Liver (tissue), 9 donors: Measurements from ENCODE around the gene TMEM129. TPM values are rescaled to one million over a fixed set of nuclear protein-coding genes. Genes with fewer than 3 reads are reported as not detected.

Experiments used
- DNase-seq: peaks from one replicate; pipeline ENCODE4 v3.0.0-alpha.2; 2017; ENCODE audit warnings: low spot score
- H3K27ac ChIP-seq, 2 donors: one replicate each; pipeline ENCODE4 v1.7.0; 2013; ENCODE audit warnings: inconsistent platforms in 2 of 2, low read length in 2 of 2, control low read depth in 1 of 2, low read depth in 1 of 2, mild to moderate bottlenecking in 1 of 2
- H3K27me3 ChIP-seq, 4 donors: one replicate each; pipeline versions ENCODE4 v1.6.1 to v1.7.0; 2013; ENCODE audit warnings: low read length in 3 of 4, inconsistent platforms in 1 of 4, mild to moderate bottlenecking in 1 of 4, moderate library complexity in 1 of 4; ENCODE audit not compliant: control insufficient read depth in 4 of 4, insufficient read depth in 4 of 4
- H3K36me3 ChIP-seq, 4 donors: one replicate each; pipeline versions ENCODE4 v1.6.1 to v1.7.0; 2013; ENCODE audit warnings: low read length in 3 of 4, mild to moderate bottlenecking in 3 of 4, low read depth in 1 of 4, moderate library complexity in 1 of 4; ENCODE audit not compliant: control insufficient read depth in 4 of 4, insufficient read depth in 3 of 4
- H3K4me1 ChIP-seq, 4 donors: one replicate each; pipeline versions ENCODE4 v1.6.1 to v1.7.0; 2013; ENCODE audit warnings: low read length in 3 of 4, mild to moderate bottlenecking in 3 of 4, moderate library complexity in 1 of 4; ENCODE audit not compliant: control insufficient read depth in 4 of 4, insufficient read depth in 4 of 4
- H3K4me3 ChIP-seq, 3 donors: one replicate each; pipeline versions ENCODE4 v1.6.1 to v1.7.0; 2013; ENCODE audit warnings: low read length in 3 of 3, control low read depth in 1 of 3, low read depth in 1 of 3, mild to moderate bottlenecking in 1 of 3
- H3K9ac ChIP-seq, 2 donors: one replicate each; pipeline ENCODE4 v1.7.0; 2013; ENCODE audit warnings: low read length in 2 of 2, mild to moderate bottlenecking in 2 of 2, moderate library complexity in 2 of 2, control low read depth in 1 of 2, low read depth in 1 of 2
- H3K9me3 ChIP-seq, 4 donors: one replicate each; pipeline versions ENCODE4 v1.6.1 to v1.7.0; 2013; ENCODE audit warnings: low read length in 3 of 4; ENCODE audit not compliant: control insufficient read depth in 4 of 4
- EGR1 ChIP-seq, 2 donors: IDR thresholded peaks; 2 replicates each; pipeline ENCODE4 v1.6.1; 2016 to 2018; ENCODE audit warnings: antibody characterized with exemption in 2 of 2, low read depth in 2 of 2
- FOXA1 ChIP-seq: IDR thresholded peaks from 2 replicates; pipeline ENCODE4 v1.6.1; 2016; ENCODE audit warnings: antibody characterized with exemption
- FOXA2 ChIP-seq: IDR thresholded peaks from 2 replicates; pipeline ENCODE4 v1.6.1; 2016; ENCODE audit warnings: antibody characterized with exemption
- HNF4A ChIP-seq, 2 donors: conservative IDR thresholded peaks; 2 replicates each; pipeline ENCODE4 v1.6.1; 2016; ENCODE audit warnings: antibody characterized with exemption in 2 of 2, mild to moderate bottlenecking in 2 of 2
- HNF4G ChIP-seq: IDR thresholded peaks from 2 replicates; pipeline ENCODE4 v1.6.1; 2016; ENCODE audit warnings: antibody characterized with exemption
- JUND ChIP-seq, 2 donors: IDR thresholded peaks; 2 replicates each; pipeline ENCODE4 v1.6.1; 2016; ENCODE audit warnings: antibody characterized with exemption in 2 of 2
- NR2F2 ChIP-seq: IDR thresholded peaks from 2 replicates; pipeline ENCODE4 v1.6.1; 2016; ENCODE audit warnings: antibody characterized with exemption
- RAD21 ChIP-seq, 2 donors: IDR thresholded peaks; 2 replicates each; pipeline ENCODE4 v1.6.1; 2016; ENCODE audit warnings: antibody characterized with exemption in 2 of 2, mild to moderate bottlenecking in 2 of 2
- SP1 ChIP-seq: IDR thresholded peaks from 2 replicates; pipeline ENCODE4 v1.6.1; 2018; ENCODE audit warnings: antibody characterized with exemption, mild to moderate bottlenecking
- TAF1 ChIP-seq: conservative IDR thresholded peaks from 2 replicates; pipeline ENCODE4 v1.6.1; 2016; ENCODE audit warnings: antibody characterized with exemption, mild to moderate bottlenecking
- YY1 ChIP-seq: IDR thresholded peaks from 2 replicates; pipeline ENCODE4 v1.6.1; 2016; ENCODE audit warnings: antibody characterized with exemption, mild to moderate bottlenecking
- WGBS: extraction: QIAGEN DNeasy Blood & Tissue Kit; methylation state at CpG from one replicate; pipeline ENCODE4 v1.1.7; 2013; 5-methylcytosine and 5-hydroxymethylcytosine counted together
- polyA plus RNA-seq, 2 donors: library from polyadenylated mRNA; stranded (reverse) in 1 of 2; unstranded in 1 of 2; fragments of 200-250 nt in 1 of 2; fragments of >200 nt in 1 of 2; fragmentation: Nextera tagmentation in 1 of 2; extraction: Ambion mirVana in 1 of 2; gene quantifications; one replicate each; pipeline versions ENCODE4 v1.2.1 to v1.2.3, GENCODE V29; 2013 to 2015
- total RNA-seq, 2 donors: library from RNA; depleted of rRNA; stranded (reverse); fragments of >200 nt; gene quantifications; one replicate each; pipeline ENCODE4 v1.2.3, GENCODE V29; 2014
- TF ChIP-seq, protein P1 (sequence below): IDR thresholded peaks from 2 replicates; pipeline ENCODE4 v1.6.1; 2016; ENCODE audit warnings: antibody characterized with exemption
- TF ChIP-seq, protein P2 (sequence below): fragments of 150-350 bp; IDR thresholded peaks from 2 replicates; pipeline ENCODE4 v1.5.1; 2017; ENCODE audit warnings: improper control_type of control experiment, low read depth, low read length; ENCODE audit not compliant: missing input control
- TF ChIP-seq, protein P3 (sequence below): IDR thresholded peaks from 2 replicates; pipeline ENCODE4 v1.6.1; 2016; ENCODE audit warnings: antibody characterized with exemption, mild to moderate bottlenecking
- TF ChIP-seq, protein P4 (sequence below): IDR thresholded peaks from 2 replicates; pipeline ENCODE4 v1.6.1; 2016; ENCODE audit warnings: antibody characterized with exemption
- TF ChIP-seq, protein P5 (sequence below): IDR thresholded peaks from 2 replicates; pipeline ENCODE4 v1.6.1; 2016; ENCODE audit warnings: antibody characterized with exemption
- donor health status: healthy.
- donor health status: healthy.
- donor health status: healthy.
- donor health status: healthy.
- donor health status: healthy.

Gene TMEM129
- total and polyA plus RNA-seq, 4 donors = 12.2 to 37.0 (median 21.8) TPM

DNA sequence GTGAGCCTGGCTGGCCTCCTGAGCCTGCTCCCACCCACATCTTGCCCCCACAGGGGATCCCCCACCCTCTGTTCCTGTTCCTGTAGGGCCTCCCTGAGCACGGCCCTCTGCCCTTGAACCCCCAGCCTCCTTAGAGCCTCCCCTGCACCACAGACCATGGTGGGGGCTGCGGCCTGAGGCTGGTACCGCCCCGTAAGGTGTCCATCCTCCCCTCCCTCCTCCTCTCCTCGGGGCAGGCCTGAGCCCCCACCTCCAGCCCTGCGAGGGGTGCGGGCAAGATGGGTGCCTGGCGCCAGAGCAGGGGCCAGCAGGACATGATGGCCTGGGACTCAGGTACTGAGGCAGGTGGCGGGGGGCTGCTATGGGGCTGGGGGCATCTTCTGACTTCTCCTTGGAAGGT is 43.5 kb upstream of the TMEM129 start:
- TF ChIP-seq, protein P1, sequence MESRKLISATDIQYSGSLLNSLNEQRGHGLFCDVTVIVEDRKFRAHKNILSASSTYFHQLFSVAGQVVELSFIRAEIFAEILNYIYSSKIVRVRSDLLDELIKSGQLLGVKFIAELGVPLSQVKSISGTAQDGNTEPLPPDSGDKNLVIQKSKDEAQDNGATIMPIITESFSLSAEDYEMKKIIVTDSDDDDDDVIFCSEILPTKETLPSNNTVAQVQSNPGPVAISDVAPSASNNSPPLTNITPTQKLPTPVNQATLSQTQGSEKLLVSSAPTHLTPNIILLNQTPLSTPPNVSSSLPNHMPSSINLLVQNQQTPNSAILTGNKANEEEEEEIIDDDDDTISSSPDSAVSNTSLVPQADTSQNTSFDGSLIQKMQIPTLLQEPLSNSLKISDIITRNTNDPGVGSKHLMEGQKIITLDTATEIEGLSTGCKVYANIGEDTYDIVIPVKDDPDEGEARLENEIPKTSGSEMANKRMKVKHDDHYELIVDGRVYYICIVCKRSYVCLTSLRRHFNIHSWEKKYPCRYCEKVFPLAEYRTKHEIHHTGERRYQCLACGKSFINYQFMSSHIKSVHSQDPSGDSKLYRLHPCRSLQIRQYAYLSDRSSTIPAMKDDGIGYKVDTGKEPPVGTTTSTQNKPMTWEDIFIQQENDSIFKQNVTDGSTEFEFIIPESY = no peak
- TF ChIP-seq SP1 = no peak
- no peak for TF ChIP-seq HNF4A (conservative IDR thresholded peaks at IDR 0.05)
- no peak for TF ChIP-seq YY1
- no peak for TF ChIP-seq FOXA1
- TF ChIP-seq NR2F2 = no peak
- TF ChIP-seq, protein P2, sequence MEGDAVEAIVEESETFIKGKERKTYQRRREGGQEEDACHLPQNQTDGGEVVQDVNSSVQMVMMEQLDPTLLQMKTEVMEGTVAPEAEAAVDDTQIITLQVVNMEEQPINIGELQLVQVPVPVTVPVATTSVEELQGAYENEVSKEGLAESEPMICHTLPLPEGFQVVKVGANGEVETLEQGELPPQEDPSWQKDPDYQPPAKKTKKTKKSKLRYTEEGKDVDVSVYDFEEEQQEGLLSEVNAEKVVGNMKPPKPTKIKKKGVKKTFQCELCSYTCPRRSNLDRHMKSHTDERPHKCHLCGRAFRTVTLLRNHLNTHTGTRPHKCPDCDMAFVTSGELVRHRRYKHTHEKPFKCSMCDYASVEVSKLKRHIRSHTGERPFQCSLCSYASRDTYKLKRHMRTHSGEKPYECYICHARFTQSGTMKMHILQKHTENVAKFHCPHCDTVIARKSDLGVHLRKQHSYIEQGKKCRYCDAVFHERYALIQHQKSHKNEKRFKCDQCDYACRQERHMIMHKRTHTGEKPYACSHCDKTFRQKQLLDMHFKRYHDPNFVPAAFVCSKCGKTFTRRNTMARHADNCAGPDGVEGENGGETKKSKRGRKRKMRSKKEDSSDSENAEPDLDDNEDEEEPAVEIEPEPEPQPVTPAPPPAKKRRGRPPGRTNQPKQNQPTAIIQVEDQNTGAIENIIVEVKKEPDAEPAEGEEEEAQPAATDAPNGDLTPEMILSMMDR = no peak
- TF ChIP-seq, protein P3, sequence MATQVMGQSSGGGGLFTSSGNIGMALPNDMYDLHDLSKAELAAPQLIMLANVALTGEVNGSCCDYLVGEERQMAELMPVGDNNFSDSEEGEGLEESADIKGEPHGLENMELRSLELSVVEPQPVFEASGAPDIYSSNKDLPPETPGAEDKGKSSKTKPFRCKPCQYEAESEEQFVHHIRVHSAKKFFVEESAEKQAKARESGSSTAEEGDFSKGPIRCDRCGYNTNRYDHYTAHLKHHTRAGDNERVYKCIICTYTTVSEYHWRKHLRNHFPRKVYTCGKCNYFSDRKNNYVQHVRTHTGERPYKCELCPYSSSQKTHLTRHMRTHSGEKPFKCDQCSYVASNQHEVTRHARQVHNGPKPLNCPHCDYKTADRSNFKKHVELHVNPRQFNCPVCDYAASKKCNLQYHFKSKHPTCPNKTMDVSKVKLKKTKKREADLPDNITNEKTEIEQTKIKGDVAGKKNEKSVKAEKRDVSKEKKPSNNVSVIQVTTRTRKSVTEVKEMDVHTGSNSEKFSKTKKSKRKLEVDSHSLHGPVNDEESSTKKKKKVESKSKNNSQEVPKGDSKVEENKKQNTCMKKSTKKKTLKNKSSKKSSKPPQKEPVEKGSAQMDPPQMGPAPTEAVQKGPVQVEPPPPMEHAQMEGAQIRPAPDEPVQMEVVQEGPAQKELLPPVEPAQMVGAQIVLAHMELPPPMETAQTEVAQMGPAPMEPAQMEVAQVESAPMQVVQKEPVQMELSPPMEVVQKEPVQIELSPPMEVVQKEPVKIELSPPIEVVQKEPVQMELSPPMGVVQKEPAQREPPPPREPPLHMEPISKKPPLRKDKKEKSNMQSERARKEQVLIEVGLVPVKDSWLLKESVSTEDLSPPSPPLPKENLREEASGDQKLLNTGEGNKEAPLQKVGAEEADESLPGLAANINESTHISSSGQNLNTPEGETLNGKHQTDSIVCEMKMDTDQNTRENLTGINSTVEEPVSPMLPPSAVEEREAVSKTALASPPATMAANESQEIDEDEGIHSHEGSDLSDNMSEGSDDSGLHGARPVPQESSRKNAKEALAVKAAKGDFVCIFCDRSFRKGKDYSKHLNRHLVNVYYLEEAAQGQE = no peak
- no peak overlapping the region for H3K27ac ChIP-seq
- peaks cover 0 to 9% (median 3%) of the 10 kb centered on the region in 4 donors for H3K4me1 ChIP-seq
- H3K36me3 ChIP-seq = no peaks in the 10 kb centered on the region
- no peak for DNase-seq
- no peaks in the 10 kb centered on the region for H3K27me3 ChIP-seq
- no peak overlapping the region for H3K9ac ChIP-seq
- 90% methylated on average over 9 of the region's 9 CpGs for WGBS
- no peaks in the 10 kb centered on the region for H3K9me3 ChIP-seq
- H3K4me3 ChIP-seq = no peak overlapping the region

DNA sequence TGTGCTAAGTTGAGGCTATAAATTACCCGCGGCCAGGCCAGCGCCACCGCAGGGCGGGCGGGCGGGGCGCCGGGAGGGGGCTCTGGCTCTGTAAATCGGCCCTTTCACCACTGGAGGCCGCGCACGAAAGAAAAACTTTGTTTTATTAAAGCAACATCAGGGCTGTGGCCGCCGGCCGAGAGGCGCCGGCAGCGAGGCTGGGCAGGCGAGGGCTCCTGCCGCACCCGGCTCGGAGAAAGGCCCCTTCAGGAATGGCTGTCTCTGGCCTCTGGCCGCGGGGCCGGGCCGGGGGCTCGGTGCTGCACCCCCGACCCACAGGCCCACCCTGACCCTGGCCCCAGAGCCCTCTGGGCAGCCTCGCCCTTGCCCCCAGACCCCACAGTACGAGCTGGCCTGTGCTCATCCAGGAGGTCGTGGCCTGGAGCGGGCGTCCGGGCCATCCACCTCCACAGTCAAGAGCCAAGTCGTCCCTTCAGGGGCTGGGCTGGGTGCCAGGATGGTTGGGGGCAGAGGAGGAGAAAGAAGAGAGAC is 42.5 kb upstream of the TMEM129 start:
- Histone ChIP-seq H3K27me3 (no peaks in the 10 kb centered on the region), H3K9me3 (no peaks in the 10 kb centered on the region), H3K9ac (no peak overlapping the region), H3K4me1 (peaks cover 0 to 5% (median 3%) of the 10 kb centered on the region in 4 donors), H3K36me3 (no peaks in the 10 kb centered on the region), H3K27ac (no peak overlapping the region), H3K4me3 (peak overlapping the region in 1 of 3 donors; percentile 19)
- WGBS = 19% methylated on average over 36 of the region's 36 CpGs
- no peak for DNase-seq
- TF ChIP-seq, protein P4, sequence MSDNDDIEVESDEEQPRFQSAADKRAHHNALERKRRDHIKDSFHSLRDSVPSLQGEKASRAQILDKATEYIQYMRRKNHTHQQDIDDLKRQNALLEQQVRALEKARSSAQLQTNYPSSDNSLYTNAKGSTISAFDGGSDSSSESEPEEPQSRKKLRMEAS = no peak
- TF ChIP-seq, protein P5, sequence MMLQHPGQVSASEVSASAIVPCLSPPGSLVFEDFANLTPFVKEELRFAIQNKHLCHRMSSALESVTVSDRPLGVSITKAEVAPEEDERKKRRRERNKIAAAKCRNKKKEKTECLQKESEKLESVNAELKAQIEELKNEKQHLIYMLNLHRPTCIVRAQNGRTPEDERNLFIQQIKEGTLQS = no peak
- peak in 1 of 2 donors; percentile 23 for TF ChIP-seq RAD21 (IDR thresholded peaks at IDR 0.05)
- TF ChIP-seq FOXA1 = no peak
- TF ChIP-seq, protein P3 = no peak
- no peak for TF ChIP-seq EGR1 (IDR thresholded peaks at IDR 0.05; ENCODE audit: low read depth in 2 of 2)
- TF ChIP-seq FOXA2 = no peak
- TF ChIP-seq HNF4A (conservative IDR thresholded peaks at IDR 0.05) = no peak
- TF ChIP-seq TAF1 = no peak
- TF ChIP-seq, protein P2 = peak; percentile 20
- no peak for TF ChIP-seq JUND (IDR thresholded peaks at IDR 0.05)
- TF ChIP-seq YY1 = no peak
- no peak for TF ChIP-seq SP1
- TF ChIP-seq HNF4G = no peak
